Liver (tissue), 9 donors: Measurements from ENCODE around the gene ACER2. TPM values are rescaled to one million over a fixed set of nuclear protein-coding genes. Genes with fewer than 3 reads are reported as not detected.

ENCODE experiments used
- DNase-seq: peaks from one replicate; pipeline ENCODE4 v3.0.0-alpha.2; 2017; ENCODE audit warnings: low spot score
- H3K27ac ChIP-seq, 2 donors: one replicate each; pipeline ENCODE4 v1.7.0; 2013; ENCODE audit warnings: inconsistent platforms in 2 of 2, low read length in 2 of 2, control low read depth in 1 of 2, low read depth in 1 of 2, mild to moderate bottlenecking in 1 of 2
- H3K27me3 ChIP-seq, 4 donors: one replicate each; pipeline versions ENCODE4 v1.6.1 to v1.7.0; 2013; ENCODE audit warnings: low read length in 3 of 4, inconsistent platforms in 1 of 4, mild to moderate bottlenecking in 1 of 4, moderate library complexity in 1 of 4; ENCODE audit not compliant: control insufficient read depth in 4 of 4, insufficient read depth in 4 of 4
- H3K36me3 ChIP-seq, 4 donors: one replicate each; pipeline versions ENCODE4 v1.6.1 to v1.7.0; 2013; ENCODE audit warnings: low read length in 3 of 4, mild to moderate bottlenecking in 3 of 4, low read depth in 1 of 4, moderate library complexity in 1 of 4; ENCODE audit not compliant: control insufficient read depth in 4 of 4, insufficient read depth in 3 of 4
- H3K4me1 ChIP-seq, 4 donors: one replicate each; pipeline versions ENCODE4 v1.6.1 to v1.7.0; 2013; ENCODE audit warnings: low read length in 3 of 4, mild to moderate bottlenecking in 3 of 4, moderate library complexity in 1 of 4; ENCODE audit not compliant: control insufficient read depth in 4 of 4, insufficient read depth in 4 of 4
- H3K4me3 ChIP-seq, 3 donors: one replicate each; pipeline versions ENCODE4 v1.6.1 to v1.7.0; 2013; ENCODE audit warnings: low read length in 3 of 3, control low read depth in 1 of 3, low read depth in 1 of 3, mild to moderate bottlenecking in 1 of 3
- H3K9ac ChIP-seq, 2 donors: one replicate each; pipeline ENCODE4 v1.7.0; 2013; ENCODE audit warnings: low read length in 2 of 2, mild to moderate bottlenecking in 2 of 2, moderate library complexity in 2 of 2, control low read depth in 1 of 2, low read depth in 1 of 2
- H3K9me3 ChIP-seq, 4 donors: one replicate each; pipeline versions ENCODE4 v1.6.1 to v1.7.0; 2013; ENCODE audit warnings: low read length in 3 of 4; ENCODE audit not compliant: control insufficient read depth in 4 of 4
- ATF3 ChIP-seq: IDR thresholded peaks from 2 replicates; pipeline ENCODE4 v1.6.1; 2016; ENCODE audit warnings: antibody characterized with exemption
- EGR1 ChIP-seq, 2 donors: IDR thresholded peaks; 2 replicates each; pipeline ENCODE4 v1.6.1; 2016 to 2018; ENCODE audit warnings: antibody characterized with exemption in 2 of 2, low read depth in 2 of 2
- FOXA1 ChIP-seq: IDR thresholded peaks from 2 replicates; pipeline ENCODE4 v1.6.1; 2016; ENCODE audit warnings: antibody characterized with exemption
- FOXA2 ChIP-seq: IDR thresholded peaks from 2 replicates; pipeline ENCODE4 v1.6.1; 2016; ENCODE audit warnings: antibody characterized with exemption
- HNF4A ChIP-seq, 2 donors: conservative IDR thresholded peaks; 2 replicates each; pipeline ENCODE4 v1.6.1; 2016; ENCODE audit warnings: antibody characterized with exemption in 2 of 2, mild to moderate bottlenecking in 2 of 2
- HNF4G ChIP-seq: IDR thresholded peaks from 2 replicates; pipeline ENCODE4 v1.6.1; 2016; ENCODE audit warnings: antibody characterized with exemption
- JUND ChIP-seq, 2 donors: IDR thresholded peaks; 2 replicates each; pipeline ENCODE4 v1.6.1; 2016; ENCODE audit warnings: antibody characterized with exemption in 2 of 2
- MAX ChIP-seq: IDR thresholded peaks from 2 replicates; pipeline ENCODE4 v1.6.1; 2016; ENCODE audit warnings: antibody characterized with exemption
- NR2F2 ChIP-seq: IDR thresholded peaks from 2 replicates; pipeline ENCODE4 v1.6.1; 2016; ENCODE audit warnings: antibody characterized with exemption
- REST ChIP-seq: IDR thresholded peaks from 2 replicates; pipeline ENCODE4 v1.6.1; 2016; ENCODE audit warnings: antibody characterized with exemption, mild to moderate bottlenecking
- RXRA ChIP-seq, 2 donors: IDR thresholded peaks; 2 replicates each; pipeline ENCODE4 v1.6.1; 2017 to 2018; ENCODE audit warnings: antibody characterized with exemption in 2 of 2, mild to moderate bottlenecking in 1 of 2
- SP1 ChIP-seq: IDR thresholded peaks from 2 replicates; pipeline ENCODE4 v1.6.1; 2018; ENCODE audit warnings: antibody characterized with exemption, mild to moderate bottlenecking
- TAF1 ChIP-seq: conservative IDR thresholded peaks from 2 replicates; pipeline ENCODE4 v1.6.1; 2016; ENCODE audit warnings: antibody characterized with exemption, mild to moderate bottlenecking
- YY1 ChIP-seq: IDR thresholded peaks from 2 replicates; pipeline ENCODE4 v1.6.1; 2016; ENCODE audit warnings: antibody characterized with exemption, mild to moderate bottlenecking
- ZBTB33 ChIP-seq: IDR thresholded peaks from 2 replicates; pipeline ENCODE4 v1.6.1; 2016; ENCODE audit warnings: antibody characterized with exemption
- WGBS: extraction: QIAGEN DNeasy Blood & Tissue Kit; methylation state at CpG from one replicate; pipeline ENCODE4 v1.1.7; 2013; 5-methylcytosine and 5-hydroxymethylcytosine counted together
- polyA plus RNA-seq, 2 donors: library from polyadenylated mRNA; stranded (reverse) in 1 of 2; unstranded in 1 of 2; fragments of 200-250 nt in 1 of 2; fragments of >200 nt in 1 of 2; fragmentation: Nextera tagmentation in 1 of 2; extraction: Ambion mirVana in 1 of 2; gene quantifications; one replicate each; pipeline versions ENCODE4 v1.2.1 to v1.2.3, GENCODE V29; 2013 to 2015
- total RNA-seq, 2 donors: library from RNA; depleted of rRNA; stranded (reverse); fragments of >200 nt; gene quantifications; one replicate each; pipeline ENCODE4 v1.2.3, GENCODE V29; 2014
- TF ChIP-seq, protein P1 (sequence below): fragments of 150-350 bp; IDR thresholded peaks from 2 replicates; pipeline ENCODE4 v1.5.1; 2017; ENCODE audit warnings: improper control_type of control experiment, low read depth, low read length; ENCODE audit not compliant: missing input control
- donor health status: healthy.
- donor health status: healthy.
- donor health status: healthy.
- donor health status: healthy.
- donor health status: healthy.

The ACER2 gene
- total and polyA plus RNA-seq, 4 donors: 0.47 to 4.0 (median 1.9) TPM

DNA sequence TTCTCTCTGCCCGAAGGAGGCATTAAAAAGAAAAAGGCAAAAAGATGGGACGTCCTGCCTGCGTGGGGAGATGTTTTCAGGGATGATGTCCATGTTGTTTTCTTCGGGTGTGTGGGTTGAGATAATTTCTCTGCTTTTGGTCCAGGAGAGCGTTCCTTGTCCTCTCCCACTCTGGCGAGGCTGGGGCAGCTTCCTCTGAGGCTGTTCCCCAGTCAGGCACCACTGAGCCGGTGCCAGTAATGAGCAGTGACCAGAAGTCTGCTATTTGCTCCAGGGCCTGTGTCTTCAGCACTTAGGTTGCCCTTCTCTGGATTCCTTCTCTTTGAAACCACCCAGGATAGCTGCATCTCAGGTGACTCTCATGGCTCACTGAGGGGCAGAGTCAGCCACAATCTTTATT is 71.5 kb downstream of the ACER2 start:
- no peaks in the 10 kb centered on the region for H3K27me3 ChIP-seq
- no peak overlapping the region for H3K4me3 ChIP-seq
- TF ChIP-seq TAF1 (no peak), REST (no peak)
- H3K9ac ChIP-seq: no peak overlapping the region
- no peaks in the 10 kb centered on the region for H3K36me3 ChIP-seq
- H3K4me1 ChIP-seq: no peaks in the 10 kb centered on the region
- H3K27ac ChIP-seq: no peak overlapping the region
- WGBS: 83% methylated on average over 7 of the region's 7 CpGs
- H3K9me3 ChIP-seq: no peaks in the 10 kb centered on the region
- no peak for DNase-seq

GRCh38 chr9:19481121-19481870 is 72.5 kb downstream of the ACER2 start:
- Histone ChIP-seq H3K4me1 (no peaks in the 10 kb centered on the region), H3K27me3 (no peaks in the 10 kb centered on the region), H3K36me3 (no peaks in the 10 kb centered on the region), H3K9ac (no peak overlapping the region), H3K4me3 (no peak overlapping the region), H3K9me3 (no peaks in the 10 kb centered on the region), H3K27ac (no peak overlapping the region)
- DNase-seq: no peak
- 83% methylated on average over 10 of the region's 10 CpGs for WGBS
- TF ChIP-seq EGR1 (IDR thresholded peaks at IDR 0.05; ENCODE audit: low read depth in 2 of 2) (no peak), NR2F2 (no peak)
- TF ChIP-seq, protein P1, sequence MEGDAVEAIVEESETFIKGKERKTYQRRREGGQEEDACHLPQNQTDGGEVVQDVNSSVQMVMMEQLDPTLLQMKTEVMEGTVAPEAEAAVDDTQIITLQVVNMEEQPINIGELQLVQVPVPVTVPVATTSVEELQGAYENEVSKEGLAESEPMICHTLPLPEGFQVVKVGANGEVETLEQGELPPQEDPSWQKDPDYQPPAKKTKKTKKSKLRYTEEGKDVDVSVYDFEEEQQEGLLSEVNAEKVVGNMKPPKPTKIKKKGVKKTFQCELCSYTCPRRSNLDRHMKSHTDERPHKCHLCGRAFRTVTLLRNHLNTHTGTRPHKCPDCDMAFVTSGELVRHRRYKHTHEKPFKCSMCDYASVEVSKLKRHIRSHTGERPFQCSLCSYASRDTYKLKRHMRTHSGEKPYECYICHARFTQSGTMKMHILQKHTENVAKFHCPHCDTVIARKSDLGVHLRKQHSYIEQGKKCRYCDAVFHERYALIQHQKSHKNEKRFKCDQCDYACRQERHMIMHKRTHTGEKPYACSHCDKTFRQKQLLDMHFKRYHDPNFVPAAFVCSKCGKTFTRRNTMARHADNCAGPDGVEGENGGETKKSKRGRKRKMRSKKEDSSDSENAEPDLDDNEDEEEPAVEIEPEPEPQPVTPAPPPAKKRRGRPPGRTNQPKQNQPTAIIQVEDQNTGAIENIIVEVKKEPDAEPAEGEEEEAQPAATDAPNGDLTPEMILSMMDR: no peak

DNA sequence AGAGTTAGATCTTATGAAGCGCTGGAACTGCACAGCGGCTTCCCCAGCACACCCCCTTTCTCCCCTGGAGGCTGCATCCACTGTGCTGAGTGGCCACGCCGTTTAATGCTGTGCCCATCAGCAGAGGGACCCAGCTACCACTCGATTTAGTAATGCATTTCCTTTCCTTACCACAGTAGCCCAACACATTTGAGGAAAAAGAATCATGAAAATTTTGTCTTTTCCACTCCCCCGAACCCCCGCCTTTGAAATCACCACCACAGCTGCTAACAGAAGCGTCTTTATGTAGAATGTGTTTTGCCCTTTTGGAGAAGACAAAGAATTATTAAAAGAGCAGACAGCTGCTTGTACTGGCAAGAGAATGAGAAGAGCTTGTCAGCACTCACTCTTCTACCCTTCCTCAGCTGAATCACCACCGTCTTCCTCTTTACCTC is 73.2 kb downstream of the ACER2 start:
- Histone ChIP-seq H3K9ac (no peak overlapping the region), H3K27me3 (no peaks in the 10 kb centered on the region), H3K4me3 (no peak overlapping the region), H3K27ac (no peak overlapping the region), H3K4me1 (no peaks in the 10 kb centered on the region), H3K36me3 (no peaks in the 10 kb centered on the region), H3K9me3 (no peaks in the 10 kb centered on the region)
- WGBS: 81% methylated on average over 9 of the region's 9 CpGs
- DNase-seq: no peak
- TF ChIP-seq FOXA2: no peak
- TF ChIP-seq, protein P1: no peak
- TF ChIP-seq NR2F2: no peak
- no peak for TF ChIP-seq JUND (IDR thresholded peaks at IDR 0.05)
- no peak for TF ChIP-seq RXRA (IDR thresholded peaks at IDR 0.05)
- TF ChIP-seq YY1: no peak
- TF ChIP-seq SP1: no peak
- no peak for TF ChIP-seq MAX
- no peak for TF ChIP-seq HNF4A (conservative IDR thresholded peaks at IDR 0.05)
- TF ChIP-seq FOXA1: no peak
- TF ChIP-seq HNF4G: no peak
- no peak for TF ChIP-seq ATF3
- TF ChIP-seq ZBTB33: no peak
- no peak for TF ChIP-seq EGR1 (IDR thresholded peaks at IDR 0.05; ENCODE audit: low read depth in 2 of 2)
